AG09309 (cell line): ENCODE results near the gene EIPR1.

Experiments used
- DNase-seq: peaks from one replicate; pipeline ENCODE4 v3.0.0-alpha.2; 2010; ENCODE audit warnings: low read depth
- H3K4me3 ChIP-seq: 2 replicates; pipeline ENCODE4 v1.5.1; 2011; ENCODE audit warnings: mild to moderate bottlenecking, low read depth, low read length, moderate library complexity; ENCODE audit not compliant: control insufficient read depth
- TF ChIP-seq, protein P1 (sequence below): IDR thresholded peaks from 2 replicates; pipeline ENCODE4 v1.5.1; 2011; ENCODE audit warnings: mild to moderate bottlenecking, low read depth, low read length, inconsistent platforms; ENCODE audit not compliant: insufficient read depth, control insufficient read depth; ENCODE audit errors: missing control alignments

EIPR1 gene

DNA sequence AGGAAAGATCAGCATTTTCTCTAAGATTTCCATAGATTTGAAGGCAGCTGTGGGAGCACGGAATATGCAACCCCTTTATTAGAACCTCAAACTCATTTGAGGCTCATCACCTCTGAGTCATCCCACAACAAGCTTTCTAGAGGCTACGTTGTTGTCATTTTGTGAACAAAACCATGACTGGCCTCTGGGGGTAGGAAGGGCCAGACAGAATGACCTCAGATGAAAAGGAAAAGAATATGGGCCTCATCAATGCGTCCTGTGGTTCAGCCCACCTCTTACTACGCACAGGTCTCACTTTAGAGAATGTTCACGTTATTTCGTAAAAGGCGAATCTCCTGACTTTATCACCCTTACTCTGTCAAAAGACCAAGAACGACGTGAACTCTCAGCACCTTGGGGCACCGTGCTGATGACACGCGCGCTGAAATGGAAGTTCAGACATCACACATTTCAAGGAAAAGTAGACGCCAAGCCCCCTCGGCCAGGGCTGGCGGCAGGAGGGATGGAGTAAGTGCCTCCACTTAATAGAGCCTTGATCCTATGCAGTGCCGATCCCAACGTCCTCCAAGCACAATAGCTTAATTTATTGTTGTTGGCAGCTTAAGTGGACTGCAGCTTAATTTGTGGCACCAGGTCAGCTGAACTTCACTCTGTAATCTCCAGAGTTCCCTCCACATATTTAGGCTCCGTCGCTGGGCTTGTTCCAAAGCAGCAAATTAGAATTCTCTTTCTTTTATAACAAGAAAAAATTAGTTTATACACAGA, 208.3 kb downstream of the EIPR1 start:
- H3K4me3 ChIP-seq = no peak overlapping the region
- TF ChIP-seq, protein P1, sequence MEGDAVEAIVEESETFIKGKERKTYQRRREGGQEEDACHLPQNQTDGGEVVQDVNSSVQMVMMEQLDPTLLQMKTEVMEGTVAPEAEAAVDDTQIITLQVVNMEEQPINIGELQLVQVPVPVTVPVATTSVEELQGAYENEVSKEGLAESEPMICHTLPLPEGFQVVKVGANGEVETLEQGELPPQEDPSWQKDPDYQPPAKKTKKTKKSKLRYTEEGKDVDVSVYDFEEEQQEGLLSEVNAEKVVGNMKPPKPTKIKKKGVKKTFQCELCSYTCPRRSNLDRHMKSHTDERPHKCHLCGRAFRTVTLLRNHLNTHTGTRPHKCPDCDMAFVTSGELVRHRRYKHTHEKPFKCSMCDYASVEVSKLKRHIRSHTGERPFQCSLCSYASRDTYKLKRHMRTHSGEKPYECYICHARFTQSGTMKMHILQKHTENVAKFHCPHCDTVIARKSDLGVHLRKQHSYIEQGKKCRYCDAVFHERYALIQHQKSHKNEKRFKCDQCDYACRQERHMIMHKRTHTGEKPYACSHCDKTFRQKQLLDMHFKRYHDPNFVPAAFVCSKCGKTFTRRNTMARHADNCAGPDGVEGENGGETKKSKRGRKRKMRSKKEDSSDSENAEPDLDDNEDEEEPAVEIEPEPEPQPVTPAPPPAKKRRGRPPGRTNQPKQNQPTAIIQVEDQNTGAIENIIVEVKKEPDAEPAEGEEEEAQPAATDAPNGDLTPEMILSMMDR = no peak
- DNase-seq = no peak

DNA sequence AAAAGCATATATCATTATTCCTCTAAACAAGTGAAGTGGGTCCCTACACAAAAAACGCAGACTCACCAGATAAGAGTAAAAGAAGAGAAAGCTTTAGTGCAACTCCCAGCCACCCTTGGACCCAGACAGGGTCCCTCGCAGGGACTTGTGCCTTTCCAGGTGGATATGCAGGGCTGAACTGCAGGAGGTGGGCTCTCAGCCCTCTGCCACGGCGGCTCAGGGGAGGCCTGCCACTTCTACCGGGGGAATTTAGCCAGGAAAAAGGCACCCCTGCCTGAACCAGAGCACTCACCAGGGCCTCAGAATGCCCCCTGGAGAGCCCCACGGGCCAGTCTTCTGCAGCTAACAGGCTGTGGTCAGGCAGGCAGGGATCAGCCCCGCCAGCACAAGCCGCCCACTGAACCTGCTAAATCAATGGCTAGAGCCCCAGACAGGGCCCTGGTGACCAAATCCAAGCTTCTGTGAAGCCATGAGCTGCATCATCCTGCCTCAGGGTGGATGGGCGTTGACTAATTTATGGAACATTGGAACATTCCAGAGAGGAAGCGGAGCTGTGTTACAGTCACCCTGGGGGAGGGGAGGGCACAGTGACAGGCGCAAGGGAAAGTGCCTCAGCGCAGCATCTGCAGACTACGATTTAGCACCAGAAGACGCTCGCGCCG, 209.3 kb downstream of the EIPR1 start:
- H3K4me3 ChIP-seq = no peak overlapping the region
- TF ChIP-seq, protein P1 = no peak
- peak; percentile 24 for DNase-seq

DNA sequence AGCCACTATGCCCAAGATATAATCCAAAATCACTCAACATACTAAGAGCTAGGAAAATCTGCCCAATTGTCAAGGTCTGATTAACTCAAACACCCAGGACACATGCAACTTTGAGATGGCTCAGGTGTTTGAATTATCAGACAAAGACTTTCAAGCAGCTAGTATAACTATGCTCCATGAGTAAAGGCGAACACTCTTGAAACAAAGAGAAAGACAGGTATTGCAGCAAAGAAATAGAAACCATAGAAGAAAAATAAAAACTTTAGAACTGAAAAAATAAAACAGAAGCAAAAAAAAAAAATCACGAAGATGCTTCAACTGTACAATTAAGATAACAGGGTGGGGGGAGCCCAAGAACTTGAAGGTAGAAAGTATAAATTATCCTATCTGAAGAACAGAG, 214.2 kb downstream of the EIPR1 start:
- no peak for DNase-seq
- TF ChIP-seq, protein P1 = no peak
- H3K4me3 ChIP-seq = no peak overlapping the region

DNA sequence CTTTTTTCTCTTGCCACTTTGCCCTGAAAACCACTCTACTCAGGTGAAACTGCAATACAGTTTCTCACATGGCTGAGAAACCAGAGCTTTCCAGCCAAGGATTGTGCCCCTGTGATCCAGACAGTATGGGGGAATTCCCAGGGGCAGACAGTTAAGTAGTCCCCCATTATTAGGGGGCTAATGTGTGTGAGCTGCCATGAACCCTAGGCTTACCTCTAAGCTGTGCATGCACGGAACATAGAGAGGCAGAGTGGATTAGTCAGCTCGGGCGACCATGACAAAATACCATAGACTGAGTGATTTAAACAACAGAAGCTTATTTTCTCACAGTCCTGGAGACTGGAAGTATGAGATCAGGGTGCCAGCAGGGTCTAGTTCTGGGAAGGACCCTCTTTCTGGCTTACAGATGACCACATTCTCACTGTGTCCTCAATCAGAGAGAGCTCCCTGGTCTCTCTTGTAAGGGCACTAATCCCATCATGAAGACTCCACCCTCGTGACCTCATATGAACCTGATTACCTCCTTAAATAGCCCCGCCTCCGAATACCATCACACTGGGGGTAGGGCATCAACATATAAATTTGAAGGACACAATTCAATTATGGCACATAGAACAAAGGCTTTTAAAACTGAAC, 215.1 kb downstream of the EIPR1 start:
- H3K4me3 ChIP-seq = no peak overlapping the region
- DNase-seq = no peak
- TF ChIP-seq, protein P1 = no peak

DNA sequence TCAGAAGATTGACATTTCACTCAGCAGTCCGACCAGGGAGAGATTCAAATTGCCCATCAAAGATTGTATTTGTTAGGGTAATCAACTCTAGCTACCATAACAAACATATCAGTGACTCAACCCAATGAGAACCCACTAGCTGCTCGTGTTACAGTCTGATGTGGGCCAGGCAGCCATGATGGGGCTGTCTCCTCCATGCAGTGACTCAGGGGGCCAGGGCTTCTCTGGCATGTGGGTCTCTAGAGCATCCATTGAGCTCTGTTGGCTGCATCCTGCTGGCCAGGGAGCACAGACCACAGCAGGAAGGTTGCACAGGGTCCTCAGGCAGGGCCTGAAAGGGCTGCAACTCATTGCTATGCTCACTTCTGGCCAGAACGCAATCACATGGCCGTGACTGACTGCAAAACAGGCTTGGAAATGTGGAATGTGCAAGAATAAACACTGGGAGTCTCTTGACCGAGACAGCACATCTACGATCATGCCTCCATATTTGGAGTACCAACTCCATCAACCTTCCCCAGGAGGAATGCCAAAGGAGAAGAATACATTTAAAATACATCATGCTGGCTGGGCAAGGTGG, 216.8 kb downstream of the EIPR1 start:
- no peak overlapping the region for H3K4me3 ChIP-seq
- TF ChIP-seq, protein P1 = no peak
- no peak for DNase-seq

DNA sequence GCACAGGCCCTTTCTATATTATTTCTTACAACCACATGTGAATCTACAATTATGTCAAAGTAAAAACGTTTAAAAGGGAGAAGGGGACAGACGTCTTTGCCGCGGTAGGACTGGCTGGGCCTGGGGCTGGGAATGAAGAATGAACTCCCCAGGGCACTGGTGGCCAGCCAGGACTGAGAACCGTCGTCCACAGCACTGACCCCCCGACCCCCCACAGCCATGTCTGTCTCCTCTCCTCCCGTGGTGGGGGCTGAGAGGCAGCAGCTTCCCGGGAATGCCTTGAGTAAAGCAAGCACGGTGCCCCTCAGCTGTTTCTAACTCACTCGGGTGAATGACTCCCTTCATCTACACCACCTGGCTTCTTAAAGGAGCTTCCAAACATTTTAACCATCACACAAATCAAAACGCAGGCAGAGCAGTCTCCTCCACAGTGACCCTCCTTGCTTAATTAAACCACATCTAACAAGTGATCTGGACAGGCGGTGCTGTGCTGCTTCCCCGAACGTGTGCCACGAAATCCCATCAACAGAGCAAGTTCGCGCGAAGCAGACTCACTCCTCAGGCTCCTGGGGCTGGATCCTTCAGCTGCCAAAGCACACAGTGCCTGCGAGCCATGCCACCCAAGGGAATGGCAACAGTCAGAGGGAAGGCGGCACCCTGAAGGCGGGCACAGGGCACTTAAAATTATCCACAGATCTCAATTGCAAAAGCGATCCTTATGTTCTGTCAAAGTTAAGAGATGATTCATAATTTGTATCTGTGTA, 217.7 kb downstream of the EIPR1 start:
- no peak for DNase-seq
- H3K4me3 ChIP-seq = no peak overlapping the region
- TF ChIP-seq, protein P1 = no peak
